AML-193 (cell line): ENCODE data around the gene GIMAP7.
"Not testable (repeated sequence)": the region's sequence is repeated elsewhere in the genome, so short reads cannot be mapped to it uniquely, and the experiment has no call there.

ENCODE experiments used
- DNase-seq, 2 experiments: peaks; one replicate each; lab custom pipeline; 2025; lab: John Stamatoyannopoulos, UW

GIMAP7 gene

DNA sequence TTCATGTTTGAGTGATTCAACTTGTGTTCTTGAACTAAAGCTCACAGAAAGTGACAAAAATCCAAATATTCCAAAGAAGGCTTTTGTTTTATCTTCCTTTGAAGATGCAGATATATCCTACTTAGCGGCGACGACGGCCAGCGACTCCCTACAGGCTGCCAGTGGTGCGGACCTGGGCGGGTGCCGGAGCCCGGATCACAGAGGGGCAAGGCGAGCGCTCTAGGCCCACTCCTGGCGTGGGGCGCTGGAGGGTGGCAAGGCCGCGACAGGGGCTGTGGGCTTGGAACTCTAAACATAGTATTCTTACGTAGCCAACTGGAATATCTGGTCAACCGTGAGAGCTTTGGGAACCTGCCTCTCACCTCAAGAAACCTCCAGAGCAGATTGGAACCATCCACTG is 914 bp upstream of the GIMAP7 start:
- DNase-seq, result no peak

DNA sequence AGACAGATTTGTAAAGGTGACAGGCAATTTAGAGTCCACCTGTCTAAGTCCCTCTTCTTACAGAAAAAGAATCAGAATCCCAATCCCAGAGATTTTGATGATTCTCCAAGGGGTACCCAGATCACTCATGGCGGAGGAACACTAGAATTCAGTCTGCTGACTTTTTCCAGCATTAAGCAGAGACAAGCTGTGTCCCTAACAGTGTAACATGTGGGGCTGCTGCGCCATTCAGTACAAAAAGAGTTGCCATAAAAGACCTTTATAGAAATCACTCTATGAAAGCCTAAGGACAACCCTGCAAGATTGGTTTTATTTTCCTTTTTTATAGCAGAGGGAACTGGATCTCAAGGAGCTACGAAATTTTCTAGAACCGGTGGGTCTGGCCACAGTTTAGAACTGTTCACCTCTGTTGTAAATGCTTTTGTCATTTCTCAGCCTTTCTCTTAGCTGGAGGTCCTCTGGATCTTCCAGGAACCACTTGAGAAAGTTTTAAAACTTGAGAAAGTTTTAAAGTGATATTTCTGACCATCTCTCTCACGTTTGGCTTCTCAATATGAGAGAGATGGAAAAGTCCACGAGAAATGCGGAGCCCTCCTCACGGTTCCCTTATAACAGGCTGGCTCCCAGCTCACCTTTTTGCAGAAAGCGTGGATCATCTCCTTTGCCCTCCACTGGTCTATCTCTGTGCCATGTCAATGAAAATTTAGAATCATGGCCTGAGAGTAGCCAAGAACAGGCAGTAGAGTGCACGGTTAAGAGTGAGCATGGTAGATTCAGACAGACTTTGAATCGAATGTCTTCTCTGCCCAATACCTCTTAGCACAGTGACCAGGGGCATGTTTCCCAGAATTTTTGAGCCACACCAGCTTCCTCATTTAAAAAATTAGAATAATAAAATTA is 826 bp downstream of the GIMAP7 start:
- DNase-seq, result no peak

DNA sequence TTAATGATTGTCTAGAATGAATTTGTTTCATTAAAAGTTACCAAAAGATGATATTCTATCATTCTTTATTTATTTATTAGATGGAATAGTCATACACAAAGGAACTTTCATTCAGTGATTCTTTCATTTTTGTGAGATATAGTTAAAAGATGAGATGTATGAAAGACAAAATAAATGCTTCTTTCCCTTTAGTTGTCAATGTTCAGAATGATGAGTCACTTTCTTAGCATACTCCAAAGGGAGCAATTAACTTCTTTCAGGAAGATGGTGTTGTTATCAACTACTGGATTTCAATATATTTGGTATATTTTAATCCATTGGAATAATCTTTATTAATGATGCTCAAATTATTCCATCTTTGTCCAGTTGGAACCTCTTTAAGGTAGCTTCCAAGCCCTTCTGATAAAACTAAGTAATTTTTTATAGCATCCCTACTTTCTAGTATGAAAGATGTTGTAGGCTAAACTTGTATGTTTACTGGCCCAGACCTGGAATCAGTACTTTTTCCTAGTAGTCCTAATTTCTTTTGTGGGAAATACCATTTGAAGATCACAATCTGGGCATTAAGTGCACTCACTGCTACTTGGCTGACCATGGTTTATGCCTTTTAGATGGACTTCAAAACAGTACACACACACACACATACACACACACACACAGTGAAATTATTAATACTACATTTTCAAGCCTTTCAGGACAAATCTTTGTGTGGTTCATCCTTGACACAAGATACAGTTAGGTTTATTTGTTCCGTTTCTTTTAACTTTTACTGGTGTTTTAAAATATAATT is 2.5 kb downstream of the GIMAP7 start:
- no peak for DNase-seq

DNA sequence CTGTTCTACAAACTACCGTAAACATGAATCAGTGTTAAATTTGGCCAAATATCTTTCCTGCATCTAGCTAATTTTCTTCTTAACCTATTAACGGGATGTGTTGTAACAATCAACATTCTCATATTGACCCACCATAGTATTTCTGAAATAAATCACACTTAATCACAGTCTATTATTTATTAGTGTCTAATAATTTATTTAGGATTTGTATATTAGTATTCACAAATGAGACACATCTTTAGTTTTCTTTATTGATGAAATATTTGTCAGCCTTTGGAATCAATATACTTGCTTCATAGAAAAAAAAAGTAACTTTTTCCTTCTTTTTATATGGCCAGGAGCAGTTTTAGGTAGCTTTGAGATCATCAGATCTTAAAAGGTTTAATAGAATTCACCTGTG is 4.6 kb downstream of the GIMAP7 start:
- DNase-seq, result no peak

DNA sequence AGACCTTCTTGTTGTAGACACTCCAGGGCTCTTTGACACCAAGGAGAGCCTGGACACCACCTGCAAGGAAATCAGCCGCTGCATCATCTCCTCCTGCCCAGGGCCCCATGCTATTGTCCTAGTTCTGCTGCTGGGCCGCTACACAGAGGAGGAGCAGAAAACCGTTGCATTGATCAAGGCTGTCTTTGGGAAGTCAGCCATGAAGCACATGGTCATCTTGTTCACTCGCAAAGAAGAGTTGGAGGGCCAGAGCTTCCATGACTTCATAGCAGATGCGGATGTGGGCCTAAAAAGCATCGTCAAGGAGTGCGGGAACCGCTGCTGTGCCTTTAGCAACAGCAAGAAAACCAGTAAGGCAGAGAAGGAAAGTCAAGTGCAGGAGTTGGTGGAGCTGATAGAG is 5.5 kb downstream of the GIMAP7 start:
- no peak for DNase-seq

DNA sequence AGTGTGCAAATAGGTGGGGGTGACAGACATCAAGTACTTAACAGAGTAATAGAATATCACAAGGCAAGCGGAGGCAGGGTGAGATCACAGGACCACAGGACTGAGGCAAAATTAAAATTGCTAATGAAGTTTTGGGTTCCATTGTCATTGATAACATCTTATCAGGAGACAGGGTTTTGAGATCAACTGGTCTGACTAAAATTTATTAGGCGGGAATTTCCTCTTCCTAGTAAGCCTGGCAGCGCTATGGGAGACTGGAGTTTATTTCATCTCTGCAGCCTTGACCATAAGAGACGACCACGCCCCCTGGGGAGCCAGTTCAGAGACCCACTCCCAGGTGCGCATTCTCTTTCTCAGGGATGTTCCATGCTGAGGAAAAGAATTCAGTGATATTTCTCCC is 8.3 kb downstream of the GIMAP7 start:
- DNase-seq, result not testable (repeated sequence)

DNA sequence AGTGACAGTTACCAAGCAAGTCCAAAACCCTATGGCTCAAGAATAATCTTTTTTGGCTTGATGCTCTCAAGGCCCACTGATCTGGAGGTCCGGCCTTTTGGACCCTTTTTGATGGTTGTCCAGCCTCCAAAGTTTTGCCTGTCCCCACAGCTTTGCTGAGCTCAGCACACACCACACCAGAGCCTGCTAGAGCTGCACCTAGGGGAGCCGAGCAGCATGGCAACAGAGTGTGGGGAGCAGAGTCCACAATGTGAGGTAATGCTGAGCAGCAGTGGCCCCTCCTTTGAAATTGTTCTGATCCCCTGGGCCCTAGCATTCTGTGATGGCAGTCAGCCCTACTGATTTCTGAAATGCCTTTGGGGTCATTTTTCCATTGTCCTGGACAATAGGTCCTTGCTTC is 9.3 kb downstream of the GIMAP7 start:
- DNase-seq, result no peak

DNA sequence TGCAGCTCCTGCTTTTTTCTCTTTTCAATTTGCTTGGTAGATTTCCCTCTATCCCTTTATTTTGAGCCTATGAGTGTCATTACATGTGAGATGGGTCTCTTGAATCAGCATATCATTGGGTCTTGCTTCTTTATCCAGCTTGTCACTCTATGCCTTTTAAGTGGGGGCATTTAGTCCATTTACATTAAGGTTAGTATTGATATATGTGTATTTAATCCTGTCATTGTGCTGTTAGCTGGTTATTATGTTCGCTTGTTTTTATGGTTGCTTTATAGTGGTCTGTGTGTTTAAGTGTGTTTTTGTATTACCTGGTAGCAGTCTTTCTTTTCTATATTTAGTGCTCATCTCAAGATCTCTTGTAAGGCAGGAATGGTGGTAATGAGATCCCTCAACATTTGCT is 17.0 kb downstream of the GIMAP7 start:
- DNase-seq, result no peak

DNA sequence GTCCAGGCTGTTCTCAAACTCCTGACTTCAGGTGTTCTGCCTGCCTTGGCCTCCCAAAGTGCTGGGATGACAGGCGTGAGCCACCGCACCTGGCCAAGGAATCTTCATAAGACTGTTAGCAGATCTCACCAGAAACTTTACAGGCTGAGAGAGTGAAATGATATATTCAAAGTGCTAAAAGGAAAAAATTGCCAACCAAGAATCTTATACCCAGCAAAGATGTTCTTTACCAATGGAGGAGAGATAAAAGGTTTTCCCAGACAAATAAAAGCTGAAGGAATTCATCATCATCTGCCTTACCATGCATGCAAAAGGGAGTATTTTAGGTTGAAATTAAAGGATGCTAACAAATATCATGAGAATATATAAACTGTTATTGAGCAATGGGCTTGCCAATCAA is 23.6 kb downstream of the GIMAP7 start:
- DNase-seq, result no peak

DNA sequence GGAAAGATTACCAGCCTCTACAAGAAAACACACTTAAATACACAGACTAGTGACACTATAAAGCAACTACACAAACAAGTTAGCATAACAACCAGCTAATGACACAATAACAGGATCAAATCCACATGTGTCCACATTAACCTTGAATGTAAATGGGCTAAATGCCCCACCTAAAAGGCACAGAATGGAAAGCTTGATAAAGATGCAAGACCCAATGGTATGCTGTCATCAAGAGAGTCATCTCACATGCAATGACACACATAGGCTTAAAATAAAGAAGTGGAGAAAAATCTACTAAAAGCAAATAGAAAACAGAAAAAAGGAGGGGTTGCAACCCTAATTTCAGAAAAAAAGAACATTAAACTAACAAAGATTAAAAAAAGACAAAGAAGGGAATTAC is 38.5 kb downstream of the GIMAP7 start:
- no peak for DNase-seq

DNA sequence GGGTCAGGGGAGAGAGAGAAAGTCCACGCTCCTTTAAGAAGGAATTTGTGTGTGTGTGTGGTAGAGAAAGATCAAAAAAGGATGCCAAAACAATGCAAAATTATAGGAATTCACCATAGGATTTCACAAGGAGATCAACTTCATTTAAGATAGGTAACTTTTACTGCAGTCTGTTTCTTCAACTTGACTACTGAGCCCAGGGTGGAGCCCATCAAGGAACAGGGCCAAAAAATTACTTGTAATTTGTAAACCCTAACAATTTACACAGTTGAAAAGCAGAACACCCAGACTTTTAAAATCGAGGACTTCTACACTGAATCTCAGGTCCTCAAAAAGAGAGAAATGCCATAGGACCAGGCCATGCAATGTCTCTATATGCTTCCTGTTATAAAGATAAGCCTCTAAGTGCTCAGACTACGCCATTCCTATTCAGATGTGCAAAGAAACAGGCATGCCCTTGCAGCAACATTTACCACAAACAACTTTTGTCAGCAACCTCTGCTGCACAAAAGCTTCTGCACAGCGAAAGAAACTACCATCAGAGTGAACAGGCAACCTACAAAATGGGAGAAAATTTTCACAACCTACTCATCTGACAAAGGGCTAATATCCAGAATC is 42.0 kb downstream of the GIMAP7 start:
- no peak for DNase-seq

DNA sequence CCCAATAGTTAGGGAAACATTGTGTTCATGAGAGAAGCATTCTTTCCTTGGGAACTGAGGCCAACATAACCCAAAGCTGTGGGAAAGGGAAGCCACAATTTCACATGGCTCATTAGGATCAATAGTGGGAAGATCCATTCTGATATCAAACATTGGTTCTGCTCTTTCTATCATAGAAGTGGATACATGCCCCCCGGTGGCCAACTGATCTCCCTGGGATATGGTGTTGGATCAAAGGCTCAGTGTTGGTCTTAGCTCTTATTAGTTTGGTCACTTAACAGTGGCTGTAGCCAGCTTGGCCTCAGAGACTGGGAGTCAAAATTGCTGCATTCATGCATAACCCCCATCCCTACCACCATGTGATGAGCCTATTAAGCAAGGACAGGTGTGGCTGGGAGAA is 45.8 kb downstream of the GIMAP7 start:
- no peak for DNase-seq

DNA sequence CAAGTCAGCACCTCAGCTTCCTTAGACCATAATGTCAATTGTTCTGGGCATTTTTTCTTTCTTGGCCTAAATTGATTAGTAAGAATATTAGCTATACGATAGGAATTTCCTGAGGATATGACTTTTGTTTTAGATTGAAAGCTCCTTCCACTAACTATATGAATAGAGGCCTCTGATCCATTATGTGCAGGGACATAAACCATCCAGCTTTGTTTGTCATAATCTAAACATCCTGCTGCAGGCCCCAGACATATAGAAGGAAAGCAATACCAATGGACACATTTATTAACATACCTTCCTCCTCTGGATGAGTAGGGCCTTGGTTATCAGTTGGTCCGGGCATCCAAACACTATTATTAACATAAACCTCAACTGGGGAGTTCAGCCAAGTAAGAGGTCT is 48.2 kb downstream of the GIMAP7 start:
- no peak for DNase-seq

DNA sequence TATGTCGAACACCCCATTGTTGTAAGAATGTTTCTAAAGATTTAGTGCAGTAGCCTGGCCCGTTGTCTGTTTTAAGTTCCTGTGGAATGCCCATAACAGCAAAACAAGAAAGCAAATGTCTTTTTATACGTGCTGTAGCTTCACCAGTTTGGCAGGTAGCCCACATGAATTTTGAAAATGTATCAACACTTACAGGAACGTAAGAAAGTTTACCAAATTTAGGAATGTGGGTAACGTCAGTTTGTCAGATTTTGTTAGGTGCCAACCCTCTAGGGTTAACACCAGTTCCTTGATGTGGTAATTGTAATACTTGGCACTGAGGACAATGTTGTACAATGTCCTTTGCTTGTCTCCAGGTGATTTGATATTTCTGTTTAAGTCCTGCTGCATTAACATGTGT is 49.3 kb downstream of the GIMAP7 start:
- DNase-seq, result no peak

DNA sequence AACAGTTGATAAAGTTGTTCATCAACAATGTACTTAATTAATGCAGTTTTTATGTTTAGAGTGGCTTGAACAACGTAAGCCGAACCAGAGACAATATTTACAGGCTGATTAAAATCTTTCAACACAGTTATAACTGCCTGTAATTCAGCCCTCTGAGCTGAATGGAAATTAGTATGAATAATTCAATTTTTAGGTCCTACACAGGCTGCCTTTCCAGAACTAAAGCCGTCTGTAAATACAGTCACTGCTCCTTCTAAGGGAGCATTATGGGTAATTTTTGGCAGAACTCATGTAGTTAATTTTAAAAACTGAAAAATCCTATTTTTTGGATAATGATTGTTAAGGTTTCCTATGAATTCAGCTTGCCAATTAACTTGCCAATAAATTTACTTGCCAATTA is 49.9 kb downstream of the GIMAP7 start:
- no peak for DNase-seq

DNA sequence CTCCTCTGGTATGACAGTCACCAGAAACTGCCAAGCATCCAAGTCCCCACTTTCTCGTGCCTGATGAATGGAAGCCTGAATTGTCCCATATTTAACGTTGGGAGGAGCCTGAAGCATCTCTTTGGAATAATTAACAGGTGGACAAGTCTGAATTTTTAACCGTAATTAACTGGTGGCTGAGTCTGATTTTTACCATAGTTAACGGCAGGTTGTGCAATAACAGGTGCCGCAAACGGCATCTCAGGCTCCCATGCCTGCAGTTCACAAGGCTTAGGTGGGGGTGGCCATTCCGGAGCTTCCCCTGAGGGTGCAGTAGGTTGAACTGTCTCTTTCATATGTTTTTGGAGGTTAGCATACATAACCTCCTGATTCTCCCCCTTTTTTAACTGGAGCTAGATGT is 50.6 kb downstream of the GIMAP7 start:
- DNase-seq, result no peak

DNA sequence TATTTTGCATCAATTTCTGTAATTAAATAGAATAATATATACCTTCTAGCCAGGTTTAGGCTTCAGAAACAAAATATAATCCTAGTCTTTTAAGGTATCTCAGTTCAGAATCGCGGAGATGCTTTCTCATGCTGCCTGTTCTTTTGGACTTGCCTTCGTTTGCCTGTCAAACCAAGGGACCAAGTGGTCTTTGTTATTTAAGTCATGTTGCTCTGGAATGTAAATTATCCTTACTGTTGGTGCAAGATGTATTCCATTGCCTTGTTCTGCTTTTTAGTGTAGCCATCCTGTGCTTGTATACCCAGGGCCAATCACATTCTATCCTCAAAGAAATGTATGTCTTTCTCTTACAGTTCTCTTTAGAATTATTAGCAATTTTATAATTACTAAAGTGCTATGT is 51.5 kb downstream of the GIMAP7 start:
- DNase-seq, result no peak

DNA sequence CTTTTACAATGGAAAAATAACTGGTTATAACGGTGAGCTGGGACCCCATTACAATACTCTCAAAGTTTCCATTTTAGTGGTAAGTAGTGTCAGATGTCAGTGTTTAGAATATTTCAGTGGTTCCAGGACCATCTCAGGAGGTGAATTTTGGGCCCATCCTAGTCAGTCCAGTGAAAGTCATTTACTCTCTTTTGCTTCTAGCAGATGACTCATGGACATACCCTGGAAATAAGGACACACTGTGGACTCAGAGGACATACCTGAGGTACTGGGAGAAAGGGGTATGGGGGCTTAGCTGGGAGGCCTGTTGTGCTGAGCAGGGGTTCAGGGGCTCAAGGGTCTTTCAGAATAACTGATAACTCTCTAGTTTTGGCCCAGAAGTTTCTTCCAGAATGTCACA is 51.9 kb downstream of the GIMAP7 start:
- DNase-seq, result no peak

DNA sequence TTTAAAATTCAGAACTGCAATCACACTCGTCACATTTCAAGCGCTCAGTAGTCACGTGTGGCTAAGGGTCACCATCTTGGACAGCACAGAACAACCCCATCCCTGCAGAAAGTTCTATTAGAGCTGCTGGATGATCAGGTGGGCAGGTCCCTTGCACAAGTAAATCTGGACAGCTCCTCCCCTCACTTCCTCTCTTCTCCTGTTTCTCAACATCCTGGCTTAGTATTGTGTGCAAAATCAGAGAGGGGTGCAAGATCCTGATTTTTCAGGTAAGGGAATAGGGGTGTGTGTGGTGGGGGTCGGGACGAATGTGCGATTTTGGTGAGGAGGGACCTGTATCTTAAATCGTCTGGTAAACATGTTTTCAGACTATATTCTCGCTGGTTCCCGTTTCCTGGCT is 52.5 kb downstream of the GIMAP7 start, which contains the start of gene GIMAP4:
TSS of gene GIMAP4 (plus strand) at position 222 of the 400 bp plus-strand sequence. CDS start 2,512 bp downstream, outside the sequence.
- no peak for DNase-seq

DNA sequence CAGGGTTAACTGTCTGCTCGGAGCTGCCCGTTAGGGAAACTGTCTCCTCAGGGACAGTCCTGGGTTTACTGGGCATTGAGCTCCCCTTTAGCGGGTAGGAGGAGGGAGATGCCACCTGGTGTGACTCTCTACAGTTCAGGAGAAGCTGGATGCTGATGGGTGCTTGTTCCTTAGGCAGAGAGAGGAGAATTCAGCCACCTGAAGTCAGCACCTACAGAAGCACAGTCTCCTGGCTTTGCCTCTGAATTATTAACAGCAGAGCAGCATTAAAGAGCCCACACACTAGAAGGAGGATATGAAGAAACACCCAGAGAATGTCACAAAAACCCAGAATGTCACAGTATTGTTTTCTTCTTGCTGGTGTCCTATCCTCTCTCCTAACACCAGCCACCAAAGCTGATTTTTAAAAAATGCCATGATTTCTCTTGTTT is 53.2 kb downstream of the GIMAP7 start:
- DNase-seq, result no peak

DNA sequence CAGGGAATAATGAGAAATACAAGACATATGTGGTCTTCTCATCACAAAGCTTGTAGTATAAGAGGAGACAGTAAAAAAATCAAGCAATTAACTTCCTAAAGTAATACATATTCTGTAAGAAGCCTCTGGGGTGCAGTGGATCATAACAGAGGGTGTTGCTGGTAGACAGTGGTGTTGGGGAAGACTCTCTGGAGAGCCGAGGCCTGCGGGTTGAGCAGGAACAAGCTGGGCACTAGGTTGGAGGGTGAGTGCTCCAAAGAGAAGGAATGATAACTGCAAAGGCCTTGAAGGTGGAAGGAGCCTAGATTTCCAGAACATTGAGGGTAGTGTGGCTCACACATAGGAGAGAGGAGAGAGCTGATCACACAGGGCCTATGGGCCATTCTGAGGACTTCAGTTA is 54.0 kb downstream of the GIMAP7 start:
- DNase-seq, result no peak

DNA sequence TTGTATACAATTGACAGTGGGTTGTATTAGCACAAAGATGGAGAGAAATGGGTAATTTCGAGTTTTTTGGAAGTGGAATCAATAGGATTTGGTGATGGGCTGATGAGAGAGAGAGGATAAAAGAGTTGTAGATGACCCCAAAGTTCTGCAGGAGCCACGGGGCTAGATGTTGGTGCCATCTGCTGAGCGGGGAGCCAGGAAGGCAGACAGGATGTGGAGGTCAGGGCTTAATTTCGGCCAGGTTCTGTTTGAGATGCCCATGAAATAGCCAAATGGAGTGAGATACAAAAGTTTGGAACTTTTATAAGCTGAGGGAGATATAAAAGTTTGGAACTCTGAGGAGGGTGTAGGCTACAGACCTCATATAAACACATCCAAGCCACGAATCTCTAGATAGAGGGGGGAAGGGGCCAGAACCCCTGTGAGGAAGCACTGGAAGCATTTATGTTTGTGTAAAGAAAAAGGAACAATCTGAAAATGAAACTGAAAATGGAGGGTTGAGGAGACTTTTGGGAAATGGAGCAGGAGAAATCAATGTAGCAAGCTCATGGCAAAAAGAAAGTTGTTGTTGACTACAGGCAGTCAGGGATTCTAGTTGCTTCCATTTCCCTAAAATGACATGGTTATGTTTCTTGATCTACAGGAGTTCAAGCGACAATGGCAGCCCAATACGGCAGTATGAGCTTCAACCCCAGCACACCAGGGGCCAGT is 54.7 kb downstream of the GIMAP7 start:
- DNase-seq, result no peak
